ENCODE measurements around the gene SLCO4C1.

The SLCO4C1 gene

DNA sequence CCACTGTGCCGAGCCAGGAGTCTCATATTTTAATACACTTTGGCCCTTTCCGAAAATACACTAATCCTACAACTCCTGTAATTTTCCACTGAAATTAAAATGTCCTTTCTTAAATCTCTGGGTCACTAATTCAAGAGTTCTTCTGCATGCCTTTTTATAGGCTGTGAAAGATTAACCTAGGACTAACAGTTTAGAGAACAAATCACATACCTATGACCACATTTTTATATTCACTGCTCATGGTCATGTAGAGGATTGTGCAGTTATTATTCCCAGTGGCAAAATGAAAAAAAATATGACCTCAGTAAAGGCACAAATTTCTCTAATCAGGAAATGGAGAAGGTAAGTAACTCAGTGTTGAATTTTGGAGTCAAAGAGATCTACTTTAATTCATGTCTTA is 33.4 kb downstream of the SLCO4C1 start:
- DNase-seq = no peak

DNA sequence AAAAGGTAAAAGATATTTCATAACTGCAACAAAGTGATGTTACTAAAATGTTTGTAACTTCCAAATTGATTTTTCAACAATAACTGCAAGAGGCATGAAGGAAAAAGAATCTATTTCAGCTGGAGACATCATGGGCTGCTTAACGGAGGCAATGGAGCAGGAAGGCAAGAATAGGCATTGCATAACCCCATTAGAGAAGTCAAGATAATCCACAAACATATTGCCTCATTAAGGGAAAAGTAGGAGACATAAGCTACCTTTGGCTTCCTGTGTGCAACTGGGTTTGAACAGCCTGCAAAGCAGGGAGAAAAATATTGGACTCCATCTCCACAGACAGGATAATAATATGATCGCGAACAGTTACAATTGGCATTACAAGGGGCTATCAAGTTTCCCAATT is 46.7 kb downstream of the SLCO4C1 start:
- no peak for DNase-seq

DNA sequence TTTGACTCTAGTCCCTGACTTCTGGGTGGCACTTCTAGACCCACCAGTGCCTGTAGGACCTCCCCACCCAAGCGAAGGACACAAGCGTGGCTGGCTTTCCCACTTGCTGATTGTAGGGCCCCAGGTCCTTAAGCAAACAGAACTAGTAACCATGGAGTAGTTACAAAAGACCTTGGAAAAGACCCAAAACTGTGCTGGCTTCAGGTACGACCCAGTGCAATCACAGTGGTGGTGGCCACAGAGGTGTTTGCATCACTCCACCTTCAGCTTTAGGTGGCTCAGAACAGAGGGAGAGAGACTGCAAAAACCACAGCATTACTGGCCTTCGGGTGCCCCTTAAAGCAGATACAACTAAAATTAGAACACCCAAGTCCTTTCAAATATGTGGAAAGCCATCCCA is 52.9 kb downstream of the SLCO4C1 start:
- no peak for DNase-seq

DNA sequence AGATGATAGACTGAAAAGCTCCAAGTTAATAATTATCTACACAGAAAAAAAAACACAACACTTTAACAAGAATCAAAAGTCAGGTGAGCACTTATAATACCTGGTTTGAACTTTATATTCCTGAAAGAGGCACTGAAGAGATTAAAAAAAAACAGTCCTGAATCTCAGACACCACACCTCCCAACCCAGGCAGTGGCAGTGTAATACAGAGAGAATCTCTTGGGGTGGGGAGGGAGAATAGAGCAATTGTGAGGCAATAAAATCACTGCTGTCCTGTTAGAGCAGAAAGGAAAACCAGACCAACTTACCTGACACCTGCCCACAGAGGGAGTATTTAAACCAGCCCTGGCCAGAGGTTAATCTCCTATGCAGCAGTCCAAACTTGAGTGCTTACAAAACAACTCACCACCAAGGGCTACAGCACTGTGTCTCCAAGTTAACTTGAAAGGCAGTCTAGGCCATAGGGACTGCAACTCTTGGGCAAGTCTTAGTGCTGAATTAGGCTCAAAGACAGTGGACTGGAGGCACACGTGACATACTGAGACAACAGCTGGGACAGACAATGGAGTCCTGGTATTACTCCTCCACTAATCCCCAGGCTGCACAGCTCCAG is 54.2 kb downstream of the SLCO4C1 start:
- no peak for DNase-seq

DNA sequence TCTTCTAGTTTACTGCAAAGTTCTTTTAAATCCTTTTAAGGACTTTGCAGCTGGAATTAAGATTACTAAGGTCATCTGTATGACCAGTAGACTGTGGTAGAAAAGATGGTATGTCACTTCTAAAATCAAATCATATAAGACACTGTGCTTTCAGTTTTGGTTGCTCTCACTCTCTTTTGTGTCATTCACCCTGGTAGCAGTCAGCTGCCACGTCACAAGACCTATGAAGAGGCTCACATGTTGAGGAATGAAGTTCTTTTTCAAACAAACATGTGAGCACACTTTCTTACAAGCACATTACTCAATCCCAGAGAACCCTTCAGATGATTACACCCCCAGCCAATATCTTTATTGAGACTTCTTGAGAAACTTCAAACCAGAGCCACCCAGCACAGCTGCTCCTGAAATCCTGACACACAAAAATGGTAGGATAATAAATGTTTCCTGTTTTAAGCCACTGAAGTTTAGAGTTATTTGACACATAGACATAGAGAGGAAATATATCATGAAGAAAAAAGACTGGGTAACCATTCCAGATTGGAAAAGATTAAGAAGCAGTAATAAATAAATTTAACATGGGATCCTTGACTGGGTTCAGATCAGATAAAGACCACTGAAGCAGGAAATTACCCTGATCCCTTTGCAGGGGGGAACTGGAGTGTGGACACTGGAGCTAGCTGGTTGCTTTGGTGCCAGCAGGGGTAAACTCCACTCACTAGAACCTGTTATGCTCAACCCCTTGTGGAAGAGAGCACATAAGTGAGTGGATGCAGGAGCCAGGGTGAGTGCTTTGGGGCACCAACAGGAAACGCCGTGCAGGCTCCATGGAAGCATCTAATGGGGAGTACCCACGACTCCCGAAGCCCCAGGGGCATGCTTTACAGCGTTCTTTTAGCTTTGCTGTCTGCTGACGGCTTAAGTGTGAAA is 64.1 kb downstream of the SLCO4C1 start:
- DNase-seq = no peak

DNA sequence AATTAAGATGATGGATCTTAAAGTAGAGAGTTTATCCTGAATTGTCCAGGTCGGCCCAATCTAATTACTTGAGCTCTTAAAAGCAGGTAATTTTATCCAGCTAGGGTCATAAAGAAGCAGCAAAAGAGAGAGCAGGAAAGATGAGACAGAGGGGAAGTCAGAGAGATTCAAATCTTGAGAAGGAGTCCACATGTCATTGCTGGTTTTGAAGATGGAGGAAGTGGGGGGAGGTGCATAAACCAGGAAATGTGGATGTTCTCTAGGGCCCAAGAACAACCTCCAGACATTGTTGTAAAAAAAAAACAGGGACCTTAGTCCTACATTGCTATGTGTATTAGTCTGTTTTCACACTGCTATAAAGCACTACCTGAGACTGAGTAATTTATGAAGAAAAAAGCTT is 66.4 kb downstream of the SLCO4C1 start:
- no peak for DNase-seq

DNA sequence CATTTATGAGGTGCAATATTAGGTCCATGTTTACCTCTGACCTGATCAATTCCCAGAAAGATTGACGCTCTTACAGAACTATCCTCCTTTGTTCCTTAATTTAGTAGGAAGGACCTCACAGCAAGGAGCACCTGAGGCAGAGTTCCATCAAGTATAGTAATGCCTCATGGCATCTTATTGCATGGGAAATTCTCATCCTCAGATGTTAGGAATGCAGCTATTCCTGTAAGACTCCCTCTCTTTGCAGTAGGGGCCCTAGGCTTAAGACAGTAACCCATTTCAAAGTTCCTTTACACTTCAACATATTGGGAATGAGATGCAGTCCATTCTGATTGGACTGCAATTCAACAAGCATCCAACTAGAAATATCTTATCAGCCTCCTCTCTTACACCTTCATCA is 69.8 kb downstream of the SLCO4C1 start:
- no peak for DNase-seq

DNA sequence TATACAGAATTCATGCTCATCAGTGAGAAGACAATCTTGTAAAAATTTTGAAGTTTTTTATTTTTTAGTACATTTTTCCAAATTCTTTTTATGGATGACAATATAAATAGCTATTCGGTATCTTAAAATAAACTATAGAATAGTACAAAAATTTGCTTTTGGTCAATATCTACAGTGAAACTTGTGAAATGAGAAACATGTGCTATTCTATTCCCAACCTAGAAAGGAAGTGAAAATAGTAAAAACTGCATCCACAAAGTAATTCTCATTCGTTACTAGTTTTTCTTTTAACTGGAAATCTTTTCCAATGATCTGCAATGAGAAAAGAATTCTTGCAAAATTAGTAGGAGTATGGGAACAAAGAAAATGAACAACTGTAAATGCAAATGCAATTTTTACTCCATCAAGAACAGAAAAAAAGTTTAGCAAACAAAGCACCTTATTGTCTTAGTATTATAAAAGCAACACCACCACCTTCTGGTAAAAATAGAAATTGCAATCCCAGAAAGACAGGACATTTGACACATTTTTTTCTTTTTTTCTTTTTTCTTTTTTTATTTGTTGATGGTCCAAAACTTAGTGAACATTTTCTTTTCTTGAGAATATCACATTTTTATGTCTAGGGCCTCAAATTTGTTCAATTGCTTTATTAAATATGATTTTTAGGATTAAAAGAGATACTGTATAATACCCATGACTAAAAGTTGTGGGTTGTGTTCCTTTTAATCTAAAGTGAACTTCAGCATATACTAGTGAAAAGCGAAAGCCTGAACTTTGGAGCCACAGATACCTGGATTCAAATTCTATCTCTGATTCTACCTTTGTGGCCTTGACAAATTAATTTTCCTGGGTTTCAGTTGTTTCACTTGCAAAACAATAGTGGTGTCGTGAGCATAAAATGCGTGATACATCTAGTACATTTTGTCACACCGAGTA is 72.3 kb downstream of the SLCO4C1 start:
- no peak for DNase-seq

DNA sequence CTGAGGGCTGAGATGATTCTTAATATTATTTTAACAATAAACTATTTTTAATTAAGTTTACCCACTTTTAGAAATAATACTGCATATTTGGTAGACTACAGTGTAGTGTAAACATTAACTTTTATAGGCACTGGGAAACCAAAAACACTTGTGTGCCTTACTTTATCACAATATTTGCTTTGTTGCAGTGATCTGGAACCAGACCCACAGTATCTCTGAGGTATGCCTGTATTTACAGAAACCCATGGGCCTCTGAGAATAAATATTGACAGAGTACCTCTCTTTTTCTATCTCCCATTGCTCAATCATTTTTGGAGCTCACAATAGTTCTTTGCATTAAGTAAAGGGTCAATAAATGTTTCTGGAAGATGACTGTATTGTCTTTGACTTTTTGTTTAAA is 73.3 kb downstream of the SLCO4C1 start:
- DNase-seq = no peak

DNA sequence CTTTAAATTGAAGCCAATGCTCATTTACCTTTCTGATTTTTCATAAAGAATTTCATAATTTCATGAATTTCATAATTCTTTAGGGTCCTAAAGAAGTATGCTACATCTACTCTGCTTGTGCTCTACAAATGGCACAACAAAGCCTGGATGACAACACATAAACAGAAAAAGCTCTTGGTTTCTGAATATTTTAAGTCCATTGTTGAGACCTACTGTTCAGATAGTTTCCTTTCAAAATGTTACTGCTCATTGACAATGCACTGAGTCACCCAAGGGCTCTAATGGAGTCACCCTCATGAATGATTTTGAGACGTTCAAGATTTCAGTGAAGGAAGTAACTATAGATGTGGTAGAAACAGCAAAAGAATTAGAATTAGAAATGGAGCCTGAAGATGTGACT is 74.1 kb downstream of the SLCO4C1 start:
- no peak for DNase-seq

DNA sequence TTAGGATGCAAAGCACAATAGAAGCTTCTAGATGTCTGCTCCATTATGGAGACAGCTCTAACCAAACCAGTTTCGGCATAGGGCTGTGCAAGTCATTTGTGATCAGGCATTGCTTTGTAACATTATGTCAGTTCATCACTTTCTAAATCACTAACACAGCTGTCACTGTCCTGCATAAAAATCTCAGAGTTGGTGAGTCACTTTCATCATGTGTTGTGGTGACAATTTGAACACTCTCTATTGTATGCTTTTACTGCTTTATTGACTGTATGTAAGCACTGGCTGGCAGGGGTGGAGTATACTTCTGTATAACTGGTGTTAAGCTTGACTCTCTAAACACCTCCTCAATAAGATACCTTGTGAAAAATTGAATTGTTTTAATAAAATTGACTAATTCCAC is 77.9 kb downstream of the SLCO4C1 start:
- no peak for DNase-seq

DNA sequence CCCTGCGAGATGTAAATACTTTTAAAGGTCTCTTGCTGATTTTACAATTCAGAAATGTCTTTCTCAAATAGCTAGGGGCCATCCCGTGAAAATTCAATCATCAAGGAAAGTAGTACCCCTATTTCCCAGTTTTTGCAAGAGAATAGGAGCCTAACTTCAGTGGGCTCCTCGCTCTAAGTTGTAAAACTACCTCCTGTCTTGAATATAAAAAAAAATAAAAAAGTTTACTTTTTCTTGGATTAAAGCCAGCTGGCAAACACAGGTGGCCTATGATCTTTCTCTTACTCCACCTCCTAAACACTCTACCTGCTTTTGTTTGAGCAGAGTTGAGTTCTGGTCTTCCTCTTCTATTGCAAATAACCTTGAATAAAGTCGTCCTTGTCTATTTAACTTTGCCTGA is 79.4 kb downstream of the SLCO4C1 start:
- DNase-seq = no peak

DNA sequence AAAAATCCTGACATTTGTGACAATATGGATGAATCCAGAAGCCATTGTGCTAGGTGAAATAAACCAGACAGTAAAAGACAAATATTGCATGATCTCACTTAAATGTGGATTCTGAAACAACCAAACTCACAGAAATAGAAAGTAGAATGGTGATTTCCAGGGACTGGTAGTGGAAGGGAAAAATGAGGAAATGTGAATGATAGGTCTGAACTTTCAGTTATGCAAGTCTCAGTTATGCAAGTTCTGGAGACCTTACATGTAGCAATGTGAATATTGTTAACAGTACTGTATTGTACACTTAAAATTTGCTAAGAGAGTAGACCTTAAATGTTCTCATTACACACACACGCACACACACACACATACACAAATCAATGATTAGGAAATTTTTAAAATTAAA is 84.9 kb downstream of the SLCO4C1 start:
- no peak for DNase-seq

DNA sequence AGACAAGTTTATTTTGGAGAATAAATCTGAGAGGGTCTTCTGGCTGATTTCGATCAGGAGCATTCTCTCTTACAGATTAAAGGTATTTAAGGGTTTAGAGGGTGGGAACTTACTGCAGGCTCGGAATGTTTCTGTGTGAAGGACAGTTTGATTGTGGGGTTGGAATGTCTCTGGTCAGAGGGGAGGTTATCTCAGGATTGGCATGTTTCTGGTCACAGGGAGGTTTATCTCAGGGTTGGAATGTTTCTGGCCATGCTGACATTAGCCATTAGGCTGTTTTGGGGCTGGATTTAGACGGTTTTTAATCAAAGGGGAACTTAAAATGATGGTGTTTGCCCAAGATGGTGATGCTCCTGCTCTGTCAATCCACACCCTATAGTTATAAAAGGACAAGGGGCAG is 95.2 kb downstream of the SLCO4C1 start:
- no peak for DNase-seq

DNA sequence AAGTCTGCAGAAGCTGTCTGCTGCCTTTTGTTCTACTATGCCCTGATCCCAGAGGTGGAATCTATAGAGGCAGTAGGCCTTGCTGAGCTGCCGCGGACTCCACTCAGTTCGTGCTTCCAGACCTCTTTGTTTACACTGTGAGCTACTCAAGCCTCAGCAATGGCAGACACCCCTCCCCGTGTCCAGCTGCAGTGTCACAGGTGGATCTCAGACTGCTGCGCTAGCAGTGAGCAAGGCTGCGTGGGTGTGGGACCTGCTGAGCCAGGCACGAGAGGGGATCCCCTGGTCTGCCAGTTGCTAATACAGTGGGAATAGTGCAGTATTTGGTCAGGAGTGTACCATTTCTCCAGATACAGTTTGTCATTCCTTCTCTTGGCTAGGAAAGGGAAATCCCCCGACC is 99.6 kb downstream of the SLCO4C1 start:
- no peak for DNase-seq

Data from C1 segment of cervical spinal cord (tissue), 14 donors.